Stimulated activated CD8-positive, alpha-beta memory T cell treated with anti-CD3 and anti-CD28 coated beads, Interleukin-2, amount 100 ng/mL, for 1 hour (primary cell): ENCODE results near the gene CACNA2D1.
"Not testable (repeated sequence)": the region's sequence is repeated elsewhere in the genome, so short reads cannot be mapped to it uniquely, and the experiment has no call there.

Experiments
- DNase-seq, 2 donors: peaks; one replicate each; pipeline ENCODE4 v3.0.0-alpha.2; 2020; ENCODE audit warnings: low read depth in 2 of 2

Gene CACNA2D1

DNA sequence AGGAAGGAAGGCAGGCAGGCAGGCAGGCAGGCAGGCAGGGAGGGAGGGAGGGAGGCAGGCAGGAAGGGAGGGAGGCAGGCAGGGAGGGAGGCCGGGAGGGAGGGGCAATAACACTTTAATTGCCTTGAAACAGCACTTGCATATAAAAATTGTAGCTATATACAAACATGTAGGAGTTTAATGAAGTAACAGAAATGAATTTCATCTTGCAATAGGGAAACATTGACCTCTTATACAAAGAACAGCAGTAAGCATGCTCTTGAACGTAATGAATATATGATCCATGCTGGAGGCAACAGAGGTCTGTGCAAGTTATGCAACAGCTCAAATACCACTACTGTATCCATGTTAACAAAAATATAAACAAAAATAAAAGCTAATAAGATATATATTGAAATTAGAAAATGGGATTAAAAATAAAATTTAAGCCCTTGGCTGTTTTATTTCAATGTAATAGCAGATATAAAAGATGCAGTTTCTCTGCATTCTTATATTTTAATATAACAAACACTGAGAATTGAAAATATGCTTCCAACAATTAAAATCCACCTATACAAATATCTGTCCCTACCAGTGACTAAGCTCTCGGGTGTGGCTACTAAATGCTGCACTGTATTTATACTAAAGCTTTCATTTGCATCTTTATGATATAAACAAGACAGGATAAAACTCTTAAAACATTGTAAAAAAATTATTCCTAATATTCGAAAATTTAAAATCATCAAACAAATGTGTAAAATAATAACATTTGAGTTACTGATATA lies 50.3 kb downstream of the CACNA2D1 start:
- no peak for DNase-seq

DNA sequence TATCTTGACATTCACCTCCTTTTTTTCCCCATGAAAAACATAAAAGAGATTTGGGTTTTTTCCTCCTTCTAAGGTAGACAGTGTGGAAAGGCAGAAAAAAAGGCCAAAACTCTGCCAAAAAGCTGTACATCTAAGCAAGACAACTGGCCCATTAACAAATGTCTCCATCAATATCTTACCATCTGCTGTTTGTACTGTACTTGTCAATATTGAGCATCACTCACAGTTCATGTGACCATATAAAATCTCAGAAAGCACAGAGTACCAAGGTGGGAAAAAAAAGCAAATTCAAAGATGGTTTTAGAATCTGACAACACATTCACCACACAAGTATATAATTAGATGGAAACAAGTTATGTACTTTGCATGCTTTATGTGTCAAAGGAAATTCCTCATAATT lies 52.6 kb downstream of the CACNA2D1 start:
- DNase-seq, result no peak

- DNase-seq, result no peak
These were observed 53.7 kb downstream of the CACNA2D1 start for GRCh38 chr7:82389876-82390275.

GRCh38 chr7:82388138-82388537 lies 55.4 kb downstream of the CACNA2D1 start:
- DNase-seq, result no peak

GRCh38 chr7:82386571-82386970 lies 57.0 kb downstream of the CACNA2D1 start:
- not testable (repeated sequence) for DNase-seq

GRCh38 chr7:82384779-82385178 lies 58.8 kb downstream of the CACNA2D1 start:
- DNase-seq, result no peak

DNA sequence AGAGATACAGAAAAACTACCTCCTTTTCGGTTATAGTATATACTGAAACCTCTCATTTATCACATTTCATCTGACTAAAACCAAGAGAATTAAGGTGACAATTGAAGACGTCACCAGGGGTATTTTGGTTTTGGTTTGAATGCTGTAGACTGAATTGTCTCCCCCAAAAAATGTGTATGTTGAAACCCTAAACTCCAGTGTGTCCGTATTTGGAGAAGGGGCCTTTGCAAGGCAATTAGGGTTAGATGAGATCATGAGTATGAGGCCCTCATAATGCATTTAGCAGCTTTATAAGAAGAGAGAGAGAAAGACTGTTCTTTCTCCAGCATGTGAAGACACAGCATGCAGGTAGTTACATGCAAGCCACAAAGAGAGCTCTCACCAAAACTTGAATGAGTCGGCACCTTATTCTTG lies 59.5 kb downstream of the CACNA2D1 start:
- no peak for DNase-seq

- no peak for DNase-seq
These were observed 61.3 kb downstream of the CACNA2D1 start for GRCh38 chr7:82382276-82382675.

- no peak for DNase-seq
These were observed 66.8 kb downstream of the CACNA2D1 start for GRCh38 chr7:82376739-82377138.

GRCh38 chr7:82375713-82376112 lies 67.9 kb downstream of the CACNA2D1 start:
- DNase-seq, result no peak

DNA sequence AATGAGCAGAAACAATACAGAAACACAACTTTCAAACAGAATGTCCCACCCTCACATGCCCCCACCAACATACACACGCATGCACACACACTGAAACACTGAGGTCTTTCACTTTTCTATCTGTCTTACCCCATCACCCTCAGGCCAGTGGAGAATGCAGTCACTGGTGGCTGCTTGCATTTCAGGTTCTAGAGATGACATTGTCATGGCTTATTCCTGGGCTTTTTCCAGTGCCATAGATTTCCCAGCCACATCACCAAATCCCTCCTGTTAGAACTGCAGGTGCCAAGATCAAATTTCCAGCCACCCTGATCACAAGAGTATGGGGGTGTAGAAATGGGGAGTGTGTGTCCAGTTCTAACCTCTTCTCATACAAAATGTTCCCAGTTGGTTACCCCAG lies 68.4 kb downstream of the CACNA2D1 start:
- no peak for DNase-seq

- DNase-seq, result no peak
These were observed 69.5 kb downstream of the CACNA2D1 start for GRCh38 chr7:82373926-82374635.

DNA sequence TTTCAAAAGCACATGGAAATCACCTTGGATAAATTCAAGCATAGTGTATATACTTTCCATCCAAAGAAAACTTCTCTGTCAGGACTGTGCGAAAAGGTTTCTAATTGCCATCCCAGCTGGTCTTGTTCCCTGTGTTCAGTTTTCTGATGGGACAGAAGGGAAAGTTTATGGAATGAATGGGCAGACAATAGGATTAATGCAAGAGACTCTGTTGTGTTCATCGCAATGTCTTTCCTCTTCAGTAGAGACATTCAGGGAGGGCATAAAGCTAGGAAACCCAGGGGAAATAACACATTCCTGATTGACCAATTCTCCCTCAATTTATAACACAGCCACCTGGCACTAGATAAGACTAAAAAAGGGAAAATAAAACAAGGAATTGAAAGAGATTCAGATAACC lies 78.9 kb downstream of the CACNA2D1 start:
- no peak for DNase-seq

DNA sequence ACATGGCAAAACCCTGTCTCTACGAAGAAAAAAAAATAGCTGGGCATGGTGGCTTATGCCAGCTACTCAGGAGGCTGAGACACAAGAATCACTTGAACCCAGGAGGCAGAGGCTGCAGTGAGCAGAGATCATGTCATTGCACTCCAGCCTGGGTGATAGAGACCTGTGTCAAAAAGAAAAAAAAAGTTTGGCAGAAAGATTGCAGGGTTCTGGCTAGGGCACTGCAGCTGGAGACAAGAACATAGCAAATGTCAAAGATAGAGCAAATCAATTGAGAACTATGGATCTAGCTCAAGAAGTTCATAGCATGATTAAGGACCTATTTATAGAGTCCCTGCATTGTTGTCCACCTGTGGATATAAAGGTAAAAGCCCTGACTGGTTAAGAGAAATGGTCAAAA lies 79.5 kb downstream of the CACNA2D1 start:
- no peak for DNase-seq

DNA sequence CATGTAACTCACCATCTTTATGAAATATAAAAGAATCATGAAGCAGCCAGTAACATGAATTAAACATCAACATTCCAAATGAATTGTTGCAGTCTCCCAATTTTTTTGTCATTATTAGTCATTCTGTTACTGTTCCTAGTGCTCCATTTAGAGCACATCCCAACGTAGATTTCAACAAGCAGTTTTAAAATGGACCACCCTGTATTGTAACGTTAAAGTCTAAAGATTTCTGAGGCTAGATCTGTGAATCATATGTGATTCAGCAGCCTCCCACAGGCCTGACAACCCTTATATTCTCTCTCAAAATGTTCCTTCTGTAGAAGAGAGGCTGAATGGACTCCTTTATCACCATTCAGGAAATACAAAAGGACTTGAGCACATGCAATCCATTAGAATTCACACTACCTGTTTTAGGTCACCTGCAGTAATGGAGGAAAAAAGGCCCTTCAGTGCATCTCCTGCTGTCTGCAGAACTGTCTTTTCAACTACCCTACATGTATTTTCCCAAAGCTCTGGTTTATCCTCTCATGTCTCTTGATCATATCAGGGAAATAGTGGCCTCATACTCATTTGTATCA lies 81.4 kb downstream of the CACNA2D1 start:
- no peak for DNase-seq

GRCh38 chr7:82360591-82361368 lies 82.8 kb downstream of the CACNA2D1 start:
- no peak for DNase-seq

- DNase-seq, result no peak
These were observed 84.2 kb downstream of the CACNA2D1 start for GRCh38 chr7:82359426-82359825.

GRCh38 chr7:82358923-82359322 lies 84.7 kb downstream of the CACNA2D1 start:
- no peak for DNase-seq

GRCh38 chr7:82358009-82358578 lies 85.5 kb downstream of the CACNA2D1 start:
- no peak for DNase-seq

GRCh38 chr7:82348251-82348650 lies 95.3 kb downstream of the CACNA2D1 start:
- no peak for DNase-seq

DNA sequence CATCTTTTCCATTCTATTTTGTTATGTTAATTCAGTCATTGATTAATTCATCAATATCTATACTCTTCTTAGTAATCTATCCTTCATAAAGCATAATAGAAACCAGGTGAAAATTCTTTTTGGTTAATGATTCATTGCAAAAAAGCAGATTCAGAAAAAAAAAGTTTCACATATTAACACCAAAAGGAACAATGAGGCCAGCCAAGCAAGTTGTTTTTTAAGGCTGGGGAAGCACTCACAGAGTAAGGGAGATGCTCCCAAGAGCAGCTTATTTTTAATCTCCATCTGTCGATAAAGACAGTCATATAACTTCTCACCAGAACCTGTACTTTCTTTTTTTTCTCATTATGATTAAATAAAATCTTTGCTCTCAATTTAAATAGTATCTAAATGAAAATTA lies 95.8 kb downstream of the CACNA2D1 start:
- no peak for DNase-seq

- DNase-seq, result no peak
These were observed 97.7 kb downstream of the CACNA2D1 start for GRCh38 chr7:82345886-82346285.
